Psoas muscle (tissue), 8 donors: ENCODE measurements around the gene SGSH. TPM values are rescaled to one million over a fixed set of nuclear protein-coding genes. Genes with fewer than 3 reads are reported as not detected.

Experiments used
- ATAC-seq, 4 donors: fragments of 200-7000 bp; cut with Tn5 transposase; one replicate each; pipeline ENCODE4 v1.9.1; 2020; ENCODE audit warnings: moderate library complexity in 3 of 4, mild to moderate bottlenecking in 2 of 4
- DNase-seq, 2 donors: peaks; one replicate each; pipeline ENCODE4 v3.0.0-alpha.2; 2020
- H3K27ac ChIP-seq: fragments of 200-600 bp; one replicate; pipeline ENCODE4 v1.8.0; 2022
- H3K27me3 ChIP-seq, 3 donors: fragments of 200-600 bp in 1 of 3; one replicate each; pipeline versions ENCODE4 v1.6.1 to v1.8.0; 2013 to 2022; ENCODE audit warnings: low read length in 2 of 3, mild to moderate bottlenecking in 2 of 3, moderate library complexity in 1 of 3; ENCODE audit not compliant: insufficient read depth in 3 of 3
- H3K36me3 ChIP-seq, 2 donors: fragments of 200-600 bp in 1 of 2; one replicate each; pipeline versions ENCODE4 v1.6.1 to v1.8.0; 2013 to 2022; ENCODE audit warnings: low read depth in 1 of 2, mild to moderate bottlenecking in 1 of 2, moderate library complexity in 1 of 2; ENCODE audit not compliant: insufficient read depth in 1 of 2
- H3K4me1 ChIP-seq: fragments of 200-600 bp; one replicate; pipeline ENCODE4 v1.8.0; 2022
- H3K4me3 ChIP-seq: fragments of 200-600 bp; one replicate; pipeline ENCODE4 v1.8.0; 2022; ENCODE audit warnings: mild to moderate bottlenecking
- H3K9me3 ChIP-seq: fragments of 200-600 bp; one replicate; pipeline ENCODE4 v1.8.0; 2022
- CTCF ChIP-seq: fragments of 200-600 bp; IDR thresholded peaks from one replicate; pipeline ENCODE4 v1.8.0; 2022; ENCODE audit warnings: antibody characterized with exemption
- WGBS, 3 donors: extraction: QIAGEN DNeasy Blood & Tissue Kit; methylation state at CpG; one replicate each; pipeline versions ENCODE4 v1.1.6 to v1.1.7; 2013; 5-methylcytosine and 5-hydroxymethylcytosine counted together
- intact Hi-C, 2 donors: fragments of 100-400 bp; cut with DNase I; formaldehyde crosslinking; loops; one replicate each; pipeline versions ENCODE4 v1.11.0 to v1.14.2; 2022
- polyA plus RNA-seq, 3 donors: library from polyadenylated mRNA; stranded (reverse); fragments of 200-250 nt; gene quantifications; one replicate each; pipeline ENCODE4 v1.2.3, GENCODE V29; 2013
- total RNA-seq, 4 donors: library from RNA; stranded (reverse); fragmentation: NEBNext Ultra II Directional in 2 of 4; extraction: Animal tissue kit (Norgen Biotek cat#: 25700) in 2 of 4; gene quantifications; one replicate each; pipeline versions ENCODE4 v1.2.1 to v1.2.4, GENCODE V29; 2021 to 2023
- donor health status: healthy with polysubstance abuse.
- donor health status: DM: no; HTN: no; CAD: no; lungs with moderate emphysema.
- donor health status: Bipolar disorder and iron deficiency.
- donor health status: healthy.
- donor health status: DM: yes; HTN: yes; CAD: no.
- donor health status: DM: no; HTN: no; CAD: no.
- donor health status: DM: no; HTN: no; CAD: no.
- donor health status: DM: yes; HTN: yes; CAD: no.

SGSH gene
- total and polyA plus RNA-seq, 7 donors: 4.7 to 16.6 (median 5.6) TPM

GRCh38 chr17:80233202-80233601 lies 13.1 kb upstream of the SGSH start:
- Histone ChIP-seq H3K4me3 (no peak overlapping the region), H3K36me3 (peaks cover 0 to 66% of the 10 kb centered on the region in 2 donors), H3K27me3 (no peaks in the 10 kb centered on the region), H3K27ac (no peak overlapping the region), H3K9me3 (peaks cover 25% of the 10 kb centered on the region), H3K4me1 (no peaks in the 10 kb centered on the region)
- no peak for ATAC-seq
- no peak for DNase-seq
- 94 to 100% (median 99%) methylated on average over 3 of the region's 3 CpGs for WGBS, 3 donors
- no peak for TF ChIP-seq CTCF
- intact Hi-C loops: no loop called here

- peaks cover 0 to 65% of the 10 kb centered on the region in 2 donors for H3K36me3 ChIP-seq
- DNase-seq (no peak), ATAC-seq (no peak)
- intact Hi-C loops: no loop called here
- no peak for TF ChIP-seq CTCF
- 96 to 100% (median 99%) methylated on average over 1 of the region's 1 CpG for WGBS, 3 donors
- no peak overlapping the region for H3K4me3 ChIP-seq
- no peak overlapping the region for H3K27ac ChIP-seq
- peaks cover 25% of the 10 kb centered on the region for H3K9me3 ChIP-seq
- H3K27me3 ChIP-seq: no peaks in the 10 kb centered on the region
- H3K4me1 ChIP-seq: no peaks in the 10 kb centered on the region
These were observed 12.3 kb upstream of the SGSH start for GRCh38 chr17:80232438-80232837.

- H3K27me3 ChIP-seq: no peaks in the 10 kb centered on the region
- TF ChIP-seq CTCF: no peak
- intact Hi-C loops: no loop called here
- H3K4me3 ChIP-seq: no peak overlapping the region
- no peak overlapping the region for H3K27ac ChIP-seq
- H3K9me3 ChIP-seq: peaks cover 25% of the 10 kb centered on the region
- no peak for ATAC-seq
- no peak for DNase-seq
- H3K4me1 ChIP-seq: no peaks in the 10 kb centered on the region
- peaks cover 0 to 50% of the 10 kb centered on the region in 2 donors for H3K36me3 ChIP-seq
- 92 to 95% (median 93%) methylated on average over 4 of the region's 4 CpGs for WGBS, 3 donors
These were observed 8.9 kb upstream of the SGSH start for GRCh38 chr17:80229011-80229410.

GRCh38 chr17:80228477-80228876 lies 8.3 kb upstream of the SGSH start:
- ATAC-seq (no peak), DNase-seq (peak in 1 of 2 donors; percentile 28)
- Histone ChIP-seq H3K4me1 (no peaks in the 10 kb centered on the region), H3K27ac (no peak overlapping the region), H3K36me3 (peaks cover 0 to 50% of the 10 kb centered on the region in 2 donors), H3K4me3 (no peak overlapping the region), H3K9me3 (peaks cover 22% of the 10 kb centered on the region), H3K27me3 (no peaks in the 10 kb centered on the region)
- WGBS, 3 donors: 89 to 93% (median 90%) methylated on average over 14 of the region's 14 CpGs
- intact Hi-C loops: no loop called here
- TF ChIP-seq CTCF: no peak

GRCh38 chr17:80227666-80228065 lies 7.5 kb upstream of the SGSH start:
- H3K4me1 ChIP-seq: no peaks in the 10 kb centered on the region
- no peak for TF ChIP-seq CTCF
- H3K9me3 ChIP-seq: peaks cover 14% of the 10 kb centered on the region
- DNase-seq (peak in 1 of 2 donors; percentile 48), ATAC-seq (no peak)
- 91 to 94% (median 94%) methylated on average over 11 of the region's 11 CpGs for WGBS, 3 donors
- intact Hi-C loops: no loop called here
- no peak overlapping the region for H3K4me3 ChIP-seq
- no peaks in the 10 kb centered on the region for H3K27me3 ChIP-seq
- H3K36me3 ChIP-seq: peaks cover 0 to 46% of the 10 kb centered on the region in 2 donors
- H3K27ac ChIP-seq: no peak overlapping the region
